Thoracic aorta (tissue), 2 donors: ENCODE data around the gene ARHGEF11. TPM values are rescaled to one million over a fixed set of nuclear protein-coding genes. Genes with fewer than 3 reads are reported as not detected.

ENCODE experiments used
- ATAC-seq: fragments of 150-250 bp; one replicate; pipeline ENCODE4 v1.8.0; 2017; ENCODE audit warnings: low read depth; ENCODE audit not compliant: insufficient number of reproducible peaks, low FRiP score
- DNase-seq: peaks from one replicate; pipeline ENCODE4 v3.0.0-alpha.2; 2020; ENCODE audit warnings: low spot score
- H3K27ac ChIP-seq, 2 donors: fragments of 200-600 bp; sonication (generic); 1 replicate in 1 of 2; 2 replicates in 1 of 2; pipeline ENCODE4 v1.5.1; 2016; ENCODE audit warnings: mild to moderate bottlenecking in 2 of 2, moderate library complexity in 2 of 2
- H3K27me3 ChIP-seq: fragments of 200-600 bp; sonication (generic); replicated peaks from 2 replicates; pipeline ENCODE4 v1.6.0; 2016; ENCODE audit warnings: mild to moderate bottlenecking; ENCODE audit not compliant: insufficient read depth
- H3K36me3 ChIP-seq: fragments of 200-600 bp; sonication (generic); one replicate; pipeline ENCODE4 v1.5.1; 2016
- H3K4me1 ChIP-seq, 2 donors: fragments of 200-600 bp; sonication (generic); 1 replicate in 1 of 2; 2 replicates in 1 of 2; pipeline versions ENCODE4 v1.5.1 to v1.6.0; 2016; ENCODE audit warnings: low read depth in 2 of 2, mild to moderate bottlenecking in 1 of 2; ENCODE audit not compliant: control insufficient read depth in 1 of 2
- H3K4me3 ChIP-seq: fragments of 200-600 bp; sonication (generic); 2 replicates; pipeline ENCODE4 v1.5.1; 2016; ENCODE audit warnings: mild to moderate bottlenecking
- H3K9me3 ChIP-seq: fragments of 200-600 bp; sonication (generic); 2 replicates; pipeline ENCODE4 v1.5.1; 2016
- total RNA-seq, 2 donors: library from RNA; depleted of rRNA; stranded (reverse); fragments of >200 nt; gene quantifications; one replicate each; pipeline versions ENCODE4 v1.1.0 to v1.2.3, GENCODE V29; 2016
- TF ChIP-seq, protein P1 (sequence below): fragments of 200-600 bp; sonication (generic); IDR thresholded peaks from one replicate; pipeline ENCODE4 v1.5.1; 2019; ENCODE audit warnings: antibody characterized with exemption

The ARHGEF11 gene
- total RNA-seq, 2 donors from 2014 or later = 40.3 to 40.6 TPM

GRCh38 chr1:157019457-157019856 is 26.1 kb downstream of the ARHGEF11 start:
- no peaks in the 10 kb centered on the region for H3K27me3 ChIP-seq
- TF ChIP-seq, protein P1, sequence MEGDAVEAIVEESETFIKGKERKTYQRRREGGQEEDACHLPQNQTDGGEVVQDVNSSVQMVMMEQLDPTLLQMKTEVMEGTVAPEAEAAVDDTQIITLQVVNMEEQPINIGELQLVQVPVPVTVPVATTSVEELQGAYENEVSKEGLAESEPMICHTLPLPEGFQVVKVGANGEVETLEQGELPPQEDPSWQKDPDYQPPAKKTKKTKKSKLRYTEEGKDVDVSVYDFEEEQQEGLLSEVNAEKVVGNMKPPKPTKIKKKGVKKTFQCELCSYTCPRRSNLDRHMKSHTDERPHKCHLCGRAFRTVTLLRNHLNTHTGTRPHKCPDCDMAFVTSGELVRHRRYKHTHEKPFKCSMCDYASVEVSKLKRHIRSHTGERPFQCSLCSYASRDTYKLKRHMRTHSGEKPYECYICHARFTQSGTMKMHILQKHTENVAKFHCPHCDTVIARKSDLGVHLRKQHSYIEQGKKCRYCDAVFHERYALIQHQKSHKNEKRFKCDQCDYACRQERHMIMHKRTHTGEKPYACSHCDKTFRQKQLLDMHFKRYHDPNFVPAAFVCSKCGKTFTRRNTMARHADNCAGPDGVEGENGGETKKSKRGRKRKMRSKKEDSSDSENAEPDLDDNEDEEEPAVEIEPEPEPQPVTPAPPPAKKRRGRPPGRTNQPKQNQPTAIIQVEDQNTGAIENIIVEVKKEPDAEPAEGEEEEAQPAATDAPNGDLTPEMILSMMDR = no peak
- DNase-seq = no peak
- peaks cover 5% of the 10 kb centered on the region for H3K36me3 ChIP-seq
- H3K4me1 ChIP-seq = no peaks in the 10 kb centered on the region
- peaks cover 14% of the 10 kb centered on the region for H3K9me3 ChIP-seq
- H3K27ac ChIP-seq = no peak overlapping the region
- no peak for ATAC-seq
- H3K4me3 ChIP-seq = no peak overlapping the region

DNA sequence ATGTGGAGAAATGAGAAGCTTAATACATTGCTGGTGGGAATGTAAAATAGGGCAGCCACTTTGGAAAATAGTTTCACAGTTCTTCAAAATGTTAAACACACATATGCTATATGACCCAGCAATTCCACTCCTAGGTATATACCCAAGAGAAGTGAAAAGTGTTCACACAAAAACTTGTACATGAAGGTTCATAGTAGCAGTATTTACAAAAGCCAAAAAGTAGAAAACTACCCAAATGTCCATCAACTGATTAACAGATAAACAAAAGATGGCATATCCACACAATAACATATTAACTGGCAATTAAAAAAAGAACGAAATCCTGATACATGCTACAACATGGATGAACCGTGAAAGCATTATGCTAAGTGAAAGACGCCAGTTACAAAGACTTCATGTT is 33.7 kb downstream of the ARHGEF11 start:
- Histone ChIP-seq H3K9me3 (no peaks in the 10 kb centered on the region), H3K27ac (no peak overlapping the region), H3K4me3 (no peak overlapping the region), H3K36me3 (no peaks in the 10 kb centered on the region), H3K4me1 (peaks cover 0 to 12% of the 10 kb centered on the region in 2 donors), H3K27me3 (no peaks in the 10 kb centered on the region)
- ATAC-seq = no peak
- TF ChIP-seq, protein P1 = no peak
- DNase-seq = no peak

- TF ChIP-seq, protein P1 = no peak
- ATAC-seq = no peak
- peaks cover 0 to 15% of the 10 kb centered on the region in 2 donors for H3K4me1 ChIP-seq
Observed at GRCh38 chr1:157008502-157008901, 37.0 kb downstream of the ARHGEF11 start.

DNA sequence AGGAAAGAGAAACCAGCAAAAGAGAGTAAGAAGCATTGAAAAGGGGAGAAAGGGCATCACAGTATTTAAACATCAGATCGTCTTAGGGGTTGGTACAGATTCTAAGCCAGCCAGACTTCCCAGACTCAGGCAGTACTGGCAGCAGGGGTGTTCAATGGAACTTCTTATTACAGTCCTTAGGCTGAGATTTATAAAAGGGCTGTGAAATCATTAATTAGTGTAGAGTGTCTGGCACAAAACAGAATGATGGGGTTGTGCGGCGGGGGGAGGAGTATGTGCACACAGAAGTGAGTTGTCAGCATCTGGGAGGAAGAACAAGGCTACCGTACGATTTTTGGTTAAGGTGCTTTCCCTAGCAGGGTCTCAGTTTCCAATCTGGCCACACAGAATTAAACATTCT is 38.2 kb downstream of the ARHGEF11 start:
- DNase-seq (no peak), ATAC-seq (no peak)
- TF ChIP-seq, protein P1 = no peak
- no peaks in the 10 kb centered on the region for H3K36me3 ChIP-seq
- H3K4me3 ChIP-seq = no peak overlapping the region
- H3K27ac ChIP-seq = no peak overlapping the region
- H3K27me3 ChIP-seq = no peaks in the 10 kb centered on the region
- peaks cover 0 to 15% of the 10 kb centered on the region in 2 donors for H3K4me1 ChIP-seq
- H3K9me3 ChIP-seq = no peaks in the 10 kb centered on the region

More at GRCh38 chr1:157008502-157008901, 37.0 kb downstream of the ARHGEF11 start:
- DNase-seq = no peak
- Histone ChIP-seq H3K27ac (no peak overlapping the region), H3K4me3 (no peak overlapping the region), H3K27me3 (no peaks in the 10 kb centered on the region), H3K36me3 (no peaks in the 10 kb centered on the region), H3K9me3 (no peaks in the 10 kb centered on the region)

DNA sequence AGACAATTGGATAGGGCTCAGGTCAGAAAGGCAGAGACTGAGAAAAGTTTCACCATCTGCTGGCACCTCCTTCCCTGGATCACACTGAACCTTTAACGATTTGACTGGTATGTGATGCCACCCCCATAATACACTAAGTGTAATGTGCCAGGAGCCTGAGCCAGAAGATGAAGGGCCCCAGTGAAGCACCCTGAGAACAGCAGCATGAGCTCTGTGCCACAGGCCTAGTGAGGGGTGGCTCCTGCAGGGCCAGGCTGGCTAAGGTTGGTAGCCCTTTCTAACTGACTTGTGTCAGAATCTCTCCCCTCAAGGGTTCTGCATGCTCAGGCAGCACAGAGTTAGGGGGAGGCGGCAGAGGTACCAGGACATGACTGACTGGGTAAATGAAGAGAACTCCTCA is 38.9 kb downstream of the ARHGEF11 start:
- no peaks in the 10 kb centered on the region for H3K27me3 ChIP-seq
- H3K4me1 ChIP-seq = peaks cover 0 to 15% of the 10 kb centered on the region in 2 donors
- H3K36me3 ChIP-seq = no peaks in the 10 kb centered on the region
- no peak for DNase-seq
- TF ChIP-seq, protein P1 = no peak
- no peak overlapping the region for H3K27ac ChIP-seq
- no peaks in the 10 kb centered on the region for H3K9me3 ChIP-seq
- no peak for ATAC-seq
- no peak overlapping the region for H3K4me3 ChIP-seq
